GM12891 (cell line): Measurements from ENCODE around the gene RPA1.

Experiments
- DNase-seq: peaks from one replicate; pipeline ENCODE4 v3.0.0; 2011; ENCODE audit warnings: low spot score; ENCODE audit not compliant: insufficient read length
- FAIRE-seq: peaks from 2 replicates; lab custom pipeline; 2011; peaks lifted over from hg19 to GRCh38; lab: Jason Lieb, UNC
- PAX5 ChIP-seq: IDR thresholded peaks from 2 replicates; pipeline ENCODE4 v1.6.1; 2011; ENCODE audit warnings: low read length, moderate library complexity, mild to moderate bottlenecking; ENCODE audit not compliant: insufficient read depth, severe bottlenecking
- POLR2A ChIP-seq: IDR thresholded peaks from 2 replicates; pipeline ENCODE4 v1.6.1; 2011; ENCODE audit warnings: low read depth, low read length, control low read depth
- POLR2AphosphoS5 ChIP-seq: IDR thresholded peaks from 2 replicates; pipeline ENCODE4 v1.6.1; 2011; ENCODE audit warnings: low read depth, low read length, control low read depth
- POU2F2 ChIP-seq: IDR thresholded peaks from 2 replicates; pipeline ENCODE4 v1.6.1; 2011; ENCODE audit warnings: low read depth, mild to moderate bottlenecking, control low read depth, low read length, moderate library complexity
- SPI1 ChIP-seq: IDR thresholded peaks from 2 replicates; pipeline ENCODE4 v1.6.1; 2011; ENCODE audit warnings: low read depth, low read length, control low read depth
- TAF1 ChIP-seq: IDR thresholded peaks from 2 replicates; pipeline ENCODE4 v1.6.1; 2011; ENCODE audit warnings: low read depth, low read length, control low read depth

The RPA1 gene

DNA sequence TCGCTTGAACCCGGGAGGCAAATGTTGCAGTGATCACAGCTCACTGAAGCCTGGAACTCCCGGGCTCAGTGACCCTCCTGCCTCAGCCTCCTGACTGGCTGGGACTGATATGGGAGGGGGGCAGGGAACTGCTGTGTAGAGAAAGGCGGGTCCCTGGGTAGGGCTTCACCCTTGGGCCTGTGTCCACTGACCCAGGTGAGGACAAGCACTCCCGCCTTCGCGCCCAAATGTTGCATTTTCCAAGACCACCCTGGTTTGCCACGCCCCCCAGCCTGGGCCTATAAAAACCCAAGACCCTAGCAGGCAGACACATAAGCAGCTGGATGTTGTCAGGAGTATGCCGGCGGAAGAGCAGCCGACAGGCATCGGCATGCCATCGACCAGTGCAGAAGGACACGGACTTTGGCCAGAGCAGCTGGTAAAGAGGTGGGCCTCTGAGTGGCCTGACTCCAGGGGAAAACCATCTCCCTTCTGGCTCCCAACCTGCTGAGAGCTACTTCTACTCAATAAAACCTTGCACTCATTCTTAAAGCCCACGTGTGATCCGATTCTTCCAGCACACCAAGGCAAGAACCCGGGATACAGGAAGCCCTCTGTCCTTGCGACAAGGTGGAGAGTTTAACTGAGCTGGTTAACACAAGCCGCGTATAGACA is 19.2 kb upstream of the RPA1 start:
- no peak for TF ChIP-seq PAX5
- no peak for TF ChIP-seq SPI1
- no peak for TF ChIP-seq POLR2A
- FAIRE-seq (no peak), DNase-seq (no peak)

DNA sequence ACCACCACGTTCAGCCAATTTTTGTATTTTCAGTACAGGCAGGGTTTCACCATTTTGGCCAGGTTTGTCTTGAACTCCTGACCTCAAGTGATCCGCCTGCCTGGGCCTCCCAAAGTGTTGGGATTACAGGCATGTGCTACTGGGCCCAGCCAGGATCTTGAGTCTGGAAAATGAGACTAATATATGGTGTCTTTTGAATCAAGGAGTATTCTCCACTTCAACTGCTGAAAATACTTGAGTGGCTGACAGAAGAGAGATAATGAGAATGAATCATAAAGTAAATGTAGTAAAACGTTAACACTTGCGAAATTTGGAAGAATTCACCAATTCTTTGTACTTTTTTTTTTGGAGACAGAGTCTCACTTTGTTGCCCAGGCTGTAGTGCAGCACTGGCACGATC is 16.7 kb upstream of the RPA1 start:
- FAIRE-seq (no peak), DNase-seq (no peak)
- TF ChIP-seq PAX5 (no peak), POLR2AphosphoS5 (no peak), TAF1 (no peak), POLR2A (no peak), POU2F2 (no peak), SPI1 (no peak)

DNA sequence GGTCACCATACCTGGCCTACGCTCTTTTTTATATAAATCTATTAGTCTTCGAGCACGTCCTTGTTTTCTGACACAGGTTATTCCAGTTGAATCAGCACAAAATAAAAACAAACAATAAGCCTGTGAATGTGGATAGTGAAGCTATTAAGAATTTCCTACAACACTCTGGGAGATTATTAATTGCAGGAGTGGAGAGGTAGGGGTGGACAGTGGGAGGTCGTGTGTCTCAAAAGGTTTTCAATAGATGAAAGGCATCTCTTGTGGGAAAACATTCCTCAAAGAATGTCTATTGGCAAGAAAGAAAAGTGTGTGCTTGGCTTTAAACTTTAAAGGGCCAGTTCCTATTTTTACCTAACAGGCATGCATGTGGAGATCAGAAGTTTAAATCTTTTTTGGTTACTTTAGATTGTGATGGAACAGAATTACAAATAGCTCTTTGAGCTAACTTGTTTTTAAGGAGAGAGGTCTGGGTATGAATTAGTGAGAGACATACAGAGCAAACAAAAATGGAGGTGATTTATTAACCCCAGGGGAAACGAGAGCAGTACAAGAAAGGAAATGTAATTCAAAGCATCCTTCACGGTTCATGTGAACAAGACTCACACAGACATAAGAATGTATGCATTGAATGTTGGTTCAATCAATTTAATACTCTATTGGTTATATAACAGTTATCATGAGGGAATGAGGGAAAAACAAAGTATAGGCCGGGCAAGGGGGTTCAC is 9.1 kb upstream of the RPA1 start:
- FAIRE-seq: peak; percentile 74
- TF ChIP-seq SPI1: 0 out of 2 replicates have a peak, but pooled peaks have one; percentile 4
- no peak for TF ChIP-seq PAX5
- TF ChIP-seq POLR2A: no peak
- no peak for DNase-seq

DNA sequence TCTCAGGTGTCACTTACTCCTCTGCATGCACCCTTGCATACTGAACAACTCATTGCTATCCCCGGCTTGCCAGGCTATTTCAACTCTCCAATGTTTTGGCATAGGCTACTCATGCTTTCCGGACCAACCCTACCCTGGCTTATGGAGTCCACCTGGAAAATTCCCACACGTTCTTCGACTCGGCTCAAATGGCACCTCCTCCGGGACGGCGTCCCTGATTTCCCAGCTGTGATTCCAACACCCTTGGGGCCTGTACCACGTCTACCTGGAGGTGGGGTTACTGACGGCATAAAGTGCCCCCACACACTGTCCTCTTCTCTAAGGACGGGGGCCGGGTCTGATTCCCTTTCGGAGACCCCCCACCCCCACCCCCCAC is 601 bp upstream of the RPA1 start:
- FAIRE-seq: peak; percentile 57
- TF ChIP-seq SPI1 (no peak), TAF1 (no peak), POU2F2 (no peak), POLR2AphosphoS5 (no peak), POLR2A (no peak), PAX5 (no peak)
- no peak for DNase-seq

DNA sequence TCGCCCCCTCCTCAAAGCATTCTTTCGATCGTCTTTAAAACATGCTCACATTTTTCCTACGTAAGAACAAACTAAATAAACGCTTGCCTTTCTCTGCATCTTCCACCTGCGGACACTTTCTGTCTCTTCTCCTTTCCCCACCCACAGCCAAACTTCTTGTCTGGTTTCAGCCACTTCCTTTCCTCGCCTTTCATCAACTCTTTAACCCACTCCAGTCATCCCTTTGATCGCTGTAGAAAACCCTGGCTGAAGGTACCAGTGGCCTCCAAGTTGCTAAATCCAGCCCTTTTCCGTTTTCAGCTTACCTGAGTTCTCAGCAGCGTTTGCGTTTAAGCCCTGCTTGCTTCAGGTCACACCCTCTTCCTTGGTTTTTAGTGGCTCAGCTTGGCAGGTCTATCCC is 483 bp downstream of the RPA1 start:
- TF ChIP-seq POLR2AphosphoS5: no peak
- peak; percentile 43 for TF ChIP-seq SPI1
- no peak for TF ChIP-seq POLR2A
- TF ChIP-seq PAX5: no peak
- TF ChIP-seq TAF1: no peak
- no peak for TF ChIP-seq POU2F2

DNA sequence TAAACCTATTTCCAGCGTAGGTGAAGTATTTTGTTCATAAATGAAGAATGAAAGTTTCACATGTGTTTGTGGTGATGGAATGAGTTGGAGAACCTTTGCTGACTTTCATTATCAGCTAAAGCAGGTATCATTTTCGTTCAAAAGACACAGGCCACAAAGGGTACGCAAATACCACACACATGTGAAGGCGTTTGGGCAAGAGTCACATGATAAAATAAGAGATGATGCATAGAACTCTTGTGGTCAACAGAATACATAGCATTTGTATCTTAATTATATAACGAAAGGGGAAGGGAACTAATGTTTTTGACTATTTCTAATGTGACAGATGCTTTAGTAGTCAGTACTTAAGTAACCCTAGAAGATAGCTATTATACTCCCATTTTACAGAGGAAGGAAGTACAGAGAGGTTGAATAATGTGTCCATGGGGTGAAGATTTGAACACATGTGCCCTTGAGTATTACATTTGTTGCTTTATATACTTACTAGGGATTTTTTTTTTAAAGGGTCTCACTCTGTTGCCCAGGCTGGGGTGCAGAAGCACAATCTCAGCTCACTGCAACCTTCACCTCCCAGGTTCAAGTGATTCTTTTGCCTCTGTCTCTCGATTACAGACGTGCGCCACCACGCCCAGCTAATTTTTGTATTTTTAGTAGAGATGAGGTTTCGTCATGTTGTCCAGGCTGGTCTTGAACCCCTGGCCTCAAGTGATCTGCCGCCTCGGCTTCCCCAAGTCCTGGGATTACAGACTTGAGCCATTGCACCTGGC is 4.8 kb downstream of the RPA1 start:
- FAIRE-seq: peak; percentile 76
- TF ChIP-seq POLR2AphosphoS5 (no peak), POLR2A (no peak), SPI1 (no peak), PAX5 (no peak), TAF1 (no peak)
- peak; percentile 52 for DNase-seq

More for the DNA sequence above, 483 bp downstream of the RPA1 start:
- DNase-seq (no peak), FAIRE-seq (no peak)

DNA sequence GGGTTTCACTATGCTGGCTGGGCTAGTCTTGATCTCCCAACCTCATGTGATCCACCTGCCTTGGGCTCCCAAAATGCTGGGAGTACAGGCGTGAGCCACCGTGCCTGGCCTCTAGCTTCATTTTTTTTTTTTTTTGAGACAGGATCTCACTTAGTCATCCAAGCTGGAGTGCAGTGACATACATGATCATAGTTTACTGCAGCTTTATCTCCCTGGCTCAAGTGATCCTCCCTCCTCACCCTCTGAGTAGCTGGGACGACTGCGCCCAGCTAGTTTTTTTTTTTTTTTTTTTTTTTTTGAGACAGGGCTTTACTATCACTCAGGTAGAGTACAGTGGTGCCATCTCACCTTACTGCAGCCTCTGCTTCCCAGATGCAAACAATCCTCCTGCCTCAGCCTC is 9.7 kb downstream of the RPA1 start:
- no peak for DNase-seq
- no peak for FAIRE-seq
- no peak for TF ChIP-seq POLR2A
- no peak for TF ChIP-seq POLR2AphosphoS5
- no peak for TF ChIP-seq TAF1
- no peak for TF ChIP-seq POU2F2
- TF ChIP-seq PAX5: no peak
- TF ChIP-seq SPI1: no peak

DNA sequence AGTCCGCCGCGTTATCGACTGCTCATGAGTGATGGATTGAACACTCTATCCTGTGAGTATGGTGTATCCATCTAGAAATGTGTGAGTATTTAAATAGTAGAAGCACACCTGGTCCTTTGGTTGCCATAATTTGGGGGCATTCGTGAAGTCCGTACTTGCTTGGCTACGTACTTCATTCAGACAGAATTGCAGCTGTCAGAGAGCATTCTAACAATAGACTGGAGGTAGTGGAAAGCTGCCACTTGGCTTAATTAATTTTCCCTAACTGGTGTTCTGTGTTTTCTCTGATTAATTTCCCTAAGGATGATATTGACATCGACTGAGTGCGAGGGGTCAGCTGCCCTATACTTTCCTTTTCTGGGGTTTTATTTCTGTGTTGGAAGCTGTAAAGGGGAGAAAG is 14.1 kb downstream of the RPA1 start:
- FAIRE-seq: no peak
- no peak for DNase-seq
- no peak for TF ChIP-seq POLR2AphosphoS5
- no peak for TF ChIP-seq PAX5
- no peak for TF ChIP-seq SPI1
- TF ChIP-seq POLR2A: no peak
- no peak for TF ChIP-seq TAF1
- no peak for TF ChIP-seq POU2F2

DNA sequence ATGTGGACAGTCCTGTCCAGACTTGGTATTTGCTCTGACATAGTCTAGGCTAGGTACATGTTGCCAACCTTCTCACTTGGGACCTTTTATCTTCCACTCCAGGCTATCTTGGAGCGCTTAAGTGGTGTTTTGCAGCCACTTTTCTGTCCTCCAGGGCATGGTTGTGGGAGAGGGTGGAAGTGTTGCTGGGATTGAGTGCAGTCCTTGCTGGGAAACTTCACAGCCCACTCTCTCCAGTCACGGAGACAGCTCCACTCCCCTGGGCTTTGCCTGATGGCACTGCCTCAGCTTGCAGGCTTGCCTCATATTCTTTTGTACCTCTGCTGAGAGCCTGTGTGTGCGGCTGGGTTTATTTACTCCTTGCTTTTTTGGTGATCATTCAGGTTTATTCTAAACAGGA is 17.4 kb downstream of the RPA1 start:
- DNase-seq: no peak
- FAIRE-seq: no peak
- TF ChIP-seq TAF1 (no peak), PAX5 (no peak), POLR2A (no peak), SPI1 (no peak), POU2F2 (no peak), POLR2AphosphoS5 (no peak)

DNA sequence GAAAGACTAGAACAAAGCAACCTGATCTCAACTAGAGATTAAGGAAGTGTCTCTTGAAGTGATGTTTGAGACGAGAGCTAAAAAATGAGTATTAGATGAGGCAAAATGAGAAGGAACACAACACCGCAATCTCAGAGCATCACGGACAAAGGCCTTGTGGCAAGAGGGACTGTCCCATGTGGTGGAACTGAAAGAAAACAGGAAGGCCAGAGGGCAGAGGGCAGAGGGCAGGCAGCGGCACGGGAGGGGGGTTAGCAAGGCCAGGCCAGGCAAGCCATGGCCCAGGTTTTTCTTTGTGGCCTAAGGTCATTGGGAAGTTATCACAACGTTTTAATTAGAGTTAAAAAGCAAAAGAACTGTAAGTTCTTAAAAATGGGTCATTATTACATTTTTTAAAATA is 22.5 kb downstream of the RPA1 start:
- DNase-seq: no peak
- FAIRE-seq: no peak
- TF ChIP-seq POLR2A: no peak
- no peak for TF ChIP-seq PAX5
- peak; percentile 72 for TF ChIP-seq SPI1
- TF ChIP-seq POLR2AphosphoS5: no peak
- no peak for TF ChIP-seq TAF1
- TF ChIP-seq POU2F2: peak; percentile 44; the same call in 1 of the 2 replicates
